ENCODE data around the gene MRGPRX2.

- TF ChIP-seq POLR2A (IDR thresholded peaks at IDR 0.05), result no peak
- peak in 1 of 3 donors; percentile 19 for TF ChIP-seq CTCF (IDR thresholded peaks at IDR 0.05)
Observed at GRCh38 chr11:19076744-19077589, 16.4 kb upstream of the MRGPRX2 start.
